ENCODE results near the gene GPR15. TPM values are rescaled to one million over a fixed set of nuclear protein-coding genes. Genes with fewer than 3 reads are reported as not detected.

Gene GPR15
- total RNA-seq, 1 donor from 2014 or later = not detected

GRCh38 chr3:98552232-98553020, 20.6 kb downstream of the GPR15 start:
- no peaks in the 10 kb centered on the region for H3K9me3 Mint-ChIP-seq (ENCODE audit: low read depth)
- no peaks in the 10 kb centered on the region for H3K4me1 Mint-ChIP-seq (ENCODE audit: low read depth)
- no peak for DNase-seq (ENCODE audit: low spot score)
- H3K36me3 Mint-ChIP-seq (ENCODE audit: low read depth) = peaks cover 2% of the 10 kb centered on the region
- H3K27me3 Mint-ChIP-seq (ENCODE audit: low read depth) = peaks cover 79% of the 10 kb centered on the region
- no peak overlapping the region for H3K4me3 Mint-ChIP-seq (ENCODE audit: unreplicated experiment)
- no peak for TF ChIP-seq CTCF (IDR thresholded peaks at IDR 0.05)
- H3K27ac Mint-ChIP-seq (ENCODE audit: unreplicated experiment) = no peak overlapping the region

- TF ChIP-seq CTCF (IDR thresholded peaks at IDR 0.05) = no peak
- no peak overlapping the region for H3K4me3 Mint-ChIP-seq (ENCODE audit: unreplicated experiment)
- DNase-seq (ENCODE audit: low spot score) = no peak
- H3K36me3 Mint-ChIP-seq (ENCODE audit: low read depth) = peaks cover 2% of the 10 kb centered on the region
- no peaks in the 10 kb centered on the region for H3K4me1 Mint-ChIP-seq (ENCODE audit: low read depth)
- H3K27ac Mint-ChIP-seq (ENCODE audit: unreplicated experiment) = no peak overlapping the region
- H3K9me3 Mint-ChIP-seq (ENCODE audit: low read depth) = no peaks in the 10 kb centered on the region
- H3K27me3 Mint-ChIP-seq (ENCODE audit: low read depth) = peaks cover 82% of the 10 kb centered on the region
Measured at GRCh38 chr3:98553021-98553563, 21.3 kb downstream of the GPR15 start.

- no peak for TF ChIP-seq CTCF (IDR thresholded peaks at IDR 0.05)
- H3K27me3 Mint-ChIP-seq (ENCODE audit: low read depth) = peaks cover 84% of the 10 kb centered on the region
Measured at GRCh38 chr3:98553753-98554152, 22.0 kb downstream of the GPR15 start.

GRCh38 chr3:98554580-98554979, 22.8 kb downstream of the GPR15 start:
- DNase-seq (ENCODE audit: low spot score) = no peak
- no peak overlapping the region for H3K4me3 Mint-ChIP-seq (ENCODE audit: unreplicated experiment)
- H3K9me3 Mint-ChIP-seq (ENCODE audit: low read depth) = no peaks in the 10 kb centered on the region
- H3K36me3 Mint-ChIP-seq (ENCODE audit: low read depth) = peaks cover 2% of the 10 kb centered on the region
- no peaks in the 10 kb centered on the region for H3K4me1 Mint-ChIP-seq (ENCODE audit: low read depth)
- H3K27me3 Mint-ChIP-seq (ENCODE audit: low read depth) = peaks cover 82% of the 10 kb centered on the region
- H3K27ac Mint-ChIP-seq (ENCODE audit: unreplicated experiment) = no peak overlapping the region
- TF ChIP-seq CTCF (IDR thresholded peaks at IDR 0.05) = no peak

More at GRCh38 chr3:98553753-98554152, 22.0 kb downstream of the GPR15 start:
- Mint-ChIP-seq H3K4me1 (ENCODE audit: low read depth) (no peaks in the 10 kb centered on the region), H3K27ac (ENCODE audit: unreplicated experiment) (no peak overlapping the region), H3K9me3 (ENCODE audit: low read depth) (no peaks in the 10 kb centered on the region), H3K36me3 (ENCODE audit: low read depth) (peaks cover 2% of the 10 kb centered on the region), H3K4me3 (ENCODE audit: unreplicated experiment) (no peak overlapping the region)
- no peak for DNase-seq (ENCODE audit: low spot score)

GRCh38 chr3:98555025-98555379, 23.2 kb downstream of the GPR15 start:
- TF ChIP-seq CTCF (IDR thresholded peaks at IDR 0.05) = no peak
- H3K4me1 Mint-ChIP-seq (ENCODE audit: low read depth) = no peaks in the 10 kb centered on the region
- H3K36me3 Mint-ChIP-seq (ENCODE audit: low read depth) = peaks cover 2% of the 10 kb centered on the region
- H3K9me3 Mint-ChIP-seq (ENCODE audit: low read depth) = no peaks in the 10 kb centered on the region
- no peak overlapping the region for H3K4me3 Mint-ChIP-seq (ENCODE audit: unreplicated experiment)
- H3K27ac Mint-ChIP-seq (ENCODE audit: unreplicated experiment) = no peak overlapping the region
- H3K27me3 Mint-ChIP-seq (ENCODE audit: low read depth) = peaks cover 81% of the 10 kb centered on the region
- no peak for DNase-seq (ENCODE audit: low spot score)
